HG03457 (cell line): Measurements from ENCODE around the gene TAGLN2.

Experiments used
- ATAC-seq: cut with Tn5 transposase; IDR thresholded peaks from one replicate; pipeline ENCODE4 v1.9.1; 2021; ENCODE audit warnings: moderate number of reproducible peaks; ENCODE audit not compliant: unreplicated experiment

The TAGLN2 gene

GRCh38 chr1:159936273-159936904 is 11.1 kb upstream of the TAGLN2 start:
- ATAC-seq, result no peak

GRCh38 chr1:159935719-159936272 is 10.5 kb upstream of the TAGLN2 start:
- no peak for ATAC-seq

- ATAC-seq, result no peak
Observed at GRCh38 chr1:159935305-159935704, 10.0 kb upstream of the TAGLN2 start.

- ATAC-seq, result no peak
Observed at GRCh38 chr1:159934136-159935039, 9.1 kb upstream of the TAGLN2 start.

GRCh38 chr1:159933347-159933746 is 8.0 kb upstream of the TAGLN2 start:
- no peak for ATAC-seq

- no peak for ATAC-seq
Observed at GRCh38 chr1:159932296-159933285, 7.3 kb upstream of the TAGLN2 start.

DNA sequence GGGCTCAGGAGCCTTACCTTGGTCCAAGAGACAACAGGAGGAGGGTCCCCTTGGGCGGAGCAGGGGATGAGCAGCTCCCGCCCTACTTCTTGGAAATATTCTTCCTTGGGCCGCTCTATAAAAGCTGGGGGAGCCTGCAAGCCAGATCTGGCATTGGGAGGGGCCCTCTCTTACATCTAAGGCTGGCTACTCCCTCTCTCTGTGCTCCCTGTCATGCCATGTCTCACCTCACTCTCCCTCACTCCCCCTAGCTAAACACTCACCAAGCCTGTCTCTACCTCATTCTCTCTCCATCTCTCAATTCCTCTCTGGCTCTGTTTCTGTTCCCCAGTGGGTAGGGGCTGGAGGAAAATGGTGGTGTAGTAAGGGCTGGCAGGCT is 6.5 kb upstream of the TAGLN2 start:
- ATAC-seq, result no peak

DNA sequence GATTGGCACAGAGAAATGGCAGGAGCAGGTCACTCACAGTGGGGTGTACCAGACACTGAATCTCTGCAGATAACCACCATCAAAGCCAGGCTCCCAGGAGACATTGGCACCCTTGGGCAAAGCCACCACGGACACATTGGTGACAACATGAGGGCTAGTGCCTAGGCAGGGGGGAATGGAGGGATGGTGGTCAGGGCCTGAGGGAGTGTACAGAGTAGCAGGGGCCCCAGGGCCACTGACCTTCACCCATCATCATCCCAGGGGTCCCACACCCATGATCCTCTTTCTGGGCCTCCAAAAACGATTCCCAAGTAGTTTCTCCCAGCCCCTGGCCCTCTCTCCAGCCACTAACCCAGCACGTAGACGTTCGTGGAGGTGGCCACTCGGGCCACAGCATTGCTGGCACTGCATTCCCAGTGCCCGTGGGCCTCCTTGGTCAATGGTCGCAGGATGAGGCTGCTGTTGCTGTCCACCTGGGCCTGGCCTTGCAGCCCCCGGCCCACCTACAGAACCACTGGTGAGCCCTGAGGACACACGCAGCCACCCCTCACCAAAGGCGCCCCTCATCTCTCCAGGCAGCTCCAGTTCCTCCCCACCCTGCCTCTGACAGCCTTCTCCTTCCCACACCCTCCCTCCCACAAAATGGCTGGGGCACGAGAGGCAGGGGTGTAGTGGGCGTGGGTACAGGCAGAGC is 5.9 kb upstream of the TAGLN2 start:
- ATAC-seq, result no peak

- ATAC-seq, result no peak
Observed at GRCh38 chr1:159930634-159931033, 5.3 kb upstream of the TAGLN2 start.

- ATAC-seq, result no peak
Observed at GRCh38 chr1:159930216-159930615, 4.9 kb upstream of the TAGLN2 start.

DNA sequence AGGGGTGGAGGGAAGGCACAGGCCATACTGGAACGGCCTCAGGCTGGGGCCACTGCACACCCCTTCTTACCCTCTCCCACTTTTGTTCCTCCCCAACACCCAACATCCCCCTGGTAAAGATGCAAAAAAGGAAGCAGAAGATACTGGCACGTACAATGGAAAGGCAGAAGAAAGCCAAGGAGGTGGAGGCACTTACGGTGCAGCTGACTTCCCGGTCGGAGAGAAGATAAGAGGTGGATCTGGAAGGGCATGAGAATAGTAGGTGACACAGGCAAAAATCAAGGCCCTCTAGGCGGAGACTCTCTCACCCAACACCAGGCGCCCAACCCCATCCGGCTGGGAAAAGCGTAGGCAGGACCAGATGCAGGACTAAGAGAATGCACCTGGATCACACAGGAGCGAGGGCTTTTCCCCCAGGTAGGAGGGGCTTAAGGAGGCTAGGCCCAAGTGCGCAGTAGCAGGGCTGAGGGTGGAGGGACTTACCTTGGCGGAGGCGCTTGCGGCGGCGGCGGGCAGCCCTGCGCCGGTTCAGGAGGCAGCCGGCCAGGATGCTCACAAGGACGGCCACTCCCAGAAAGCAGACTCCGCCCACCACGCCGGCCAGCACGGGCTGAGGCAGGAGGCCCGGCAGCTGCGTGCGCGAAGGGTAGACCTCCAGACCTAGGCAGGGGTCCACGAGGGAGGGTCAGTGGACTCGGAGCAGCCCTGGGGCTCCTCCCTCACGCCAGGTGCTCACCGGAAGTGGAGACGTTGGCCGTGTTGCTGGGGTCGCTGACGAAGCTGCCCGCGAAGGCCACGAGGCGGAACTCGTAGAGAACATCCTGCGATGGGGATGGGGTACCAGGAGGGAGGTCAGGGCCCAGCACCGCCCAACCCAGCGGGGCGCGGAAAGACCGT is 4.1 kb upstream of the TAGLN2 start:
- no peak for ATAC-seq

GRCh38 chr1:159928491-159929050 is 3.3 kb upstream of the TAGLN2 start:
- ATAC-seq, result no peak

GRCh38 chr1:159927849-159928431 is 2.6 kb upstream of the TAGLN2 start:
- ATAC-seq, result no peak

- no peak for ATAC-seq
Observed at GRCh38 chr1:159927211-159927848, 2.0 kb upstream of the TAGLN2 start.

DNA sequence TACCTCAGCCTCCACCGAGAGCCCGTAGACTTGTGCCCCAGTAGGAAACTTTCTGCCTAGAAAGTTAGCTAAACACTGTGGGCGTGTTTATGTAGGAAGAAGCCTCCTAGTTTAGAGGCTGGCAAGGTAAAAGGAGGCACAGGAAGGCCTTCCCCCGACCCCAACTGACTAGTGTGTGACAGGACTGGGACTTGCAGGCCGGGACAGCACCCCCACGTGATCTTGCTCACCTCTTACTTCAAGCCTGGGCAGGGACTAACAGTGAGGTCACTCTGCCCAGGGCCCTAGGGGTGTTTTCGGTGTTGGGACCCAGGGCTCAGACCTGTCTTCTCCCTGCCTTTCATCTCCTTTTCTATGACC is 392 bp upstream of the TAGLN2 start:
- no peak for ATAC-seq

GRCh38 chr1:159924025-159924790 is 1.1 kb downstream of the TAGLN2 start:
- no peak for ATAC-seq

GRCh38 chr1:159923203-159924024 is 1.9 kb downstream of the TAGLN2 start:
- ATAC-seq, result peak; percentile 23
